Stomach (tissue), 4 donors: ENCODE data around the gene PLEKHG3.

Experiments used
- CTCF ChIP-seq, 7 experiments: fragments of 450-650 bp in 4 of 7; fragments of 200-600 bp in 3 of 7; sonication (generic) in 3 of 7; IDR thresholded peaks; one replicate each; pipeline ENCODE4 v1.5.1; 2016 to 2019; ENCODE audit warnings: antibody characterized with exemption in 7 of 7, control low read depth in 2 of 7, mild to moderate bottlenecking in 1 of 7
- EP300 ChIP-seq: sonication (generic); formaldehyde crosslinking; IDR thresholded peaks from one replicate; pipeline ENCODE4 v1.6.1; 2017; ENCODE audit warnings: antibody characterized with exemption
- POLR2A ChIP-seq, 4 donors: fragments of 450-650 bp; IDR thresholded peaks; one replicate each; pipeline ENCODE4 v1.6.1; 2016; ENCODE audit warnings: antibody characterized with exemption in 4 of 4, control low read depth in 2 of 4, mild to moderate bottlenecking in 1 of 4, moderate library complexity in 1 of 4
- POLR2AphosphoS5 ChIP-seq, 3 donors: sonication (generic); formaldehyde crosslinking; IDR thresholded peaks; one replicate each; pipeline ENCODE4 v1.6.1; 2016; ENCODE audit warnings: antibody characterized with exemption in 3 of 3

DNA sequence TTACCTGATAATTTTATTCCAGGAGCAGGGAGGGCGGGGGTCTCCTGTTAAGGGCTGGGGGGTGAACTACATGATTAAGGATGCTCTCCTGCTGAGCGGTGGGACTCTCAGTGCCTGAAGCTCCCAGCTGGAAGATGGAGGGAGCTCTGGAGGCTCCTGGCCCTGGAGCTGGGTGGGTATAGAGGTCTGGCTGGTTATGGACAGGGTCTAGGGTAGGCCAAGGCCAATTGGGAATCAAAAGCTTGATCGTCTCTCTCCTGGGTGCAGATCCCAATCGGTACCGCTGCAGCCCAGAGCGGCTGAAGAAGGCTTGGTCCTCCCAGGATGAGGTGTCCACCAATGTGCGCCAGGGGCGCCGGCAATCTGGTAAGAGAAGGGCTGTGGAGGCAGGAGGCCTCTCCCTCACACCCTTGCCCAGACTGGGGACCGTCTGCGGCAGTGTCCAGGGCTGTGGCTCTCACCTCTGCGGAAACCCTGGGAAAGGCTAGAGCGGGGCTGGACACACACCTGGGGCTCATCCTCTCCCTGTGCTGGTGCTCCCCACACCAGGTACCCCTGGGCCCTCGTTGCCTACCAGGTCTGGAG is 28.4 kb downstream of the PLEKHG3 start:
- TF ChIP-seq CTCF (IDR thresholded peaks at IDR 0.05), result no peak
- TF ChIP-seq POLR2A (IDR thresholded peaks at IDR 0.05), result no peak
- no peak for TF ChIP-seq POLR2AphosphoS5 (IDR thresholded peaks at IDR 0.05)
- no peak for TF ChIP-seq EP300
